Neural cell (in vitro differentiated cells): Measurements from ENCODE around the gene BNIPL. TPM values are rescaled to one million over a fixed set of nuclear protein-coding genes. Genes with fewer than 3 reads are reported as not detected.

Source experiments
- H2AFZ ChIP-seq: fragments of 200-600, 300-800 bp; sonication (generic), shearing (Covaris generic); 2 replicates; pipeline ENCODE4 v1.6.0; 2014; ENCODE audit warnings: low read depth, mild to moderate bottlenecking, antibody characterized with exemption, low read length, moderate library complexity
- H3F3A ChIP-seq: fragments of 200-600 bp; shearing (Covaris generic); 2 replicates; pipeline ENCODE4 v1.6.1; 2016; ENCODE audit warnings: mild to moderate bottlenecking, moderate library complexity, mixed read lengths, antibody characterized with exemption, low read length; ENCODE audit not compliant: insufficient read depth, poor library complexity, severe bottlenecking
- H3K27ac ChIP-seq: fragments of 200-600, 300-800 bp; sonication (generic), shearing (Covaris generic); 2 replicates; pipeline ENCODE4 v1.5.1; 2014; ENCODE audit warnings: mild to moderate bottlenecking, low read length, moderate library complexity
- H3K27me3 ChIP-seq: fragments of 300-800, 200-600 bp; sonication (generic), shearing (Covaris generic); 2 replicates; pipeline ENCODE4 v1.6.0; 2014; ENCODE audit warnings: mild to moderate bottlenecking, low read depth, low read length, moderate library complexity; ENCODE audit not compliant: insufficient read depth
- H3K36me3 ChIP-seq: fragments of 300-800, 200-600 bp; sonication (generic), shearing (Covaris generic); 2 replicates; pipeline ENCODE4 v1.5.1; 2014; ENCODE audit warnings: mild to moderate bottlenecking, antibody characterized with exemption, low read length, moderate library complexity; ENCODE audit not compliant: insufficient read depth
- H3K4me2 ChIP-seq: fragments of 300-800, 200-600 bp; sonication (generic), shearing (Covaris generic); 2 replicates; pipeline ENCODE4 v1.6.0; 2014; ENCODE audit warnings: mild to moderate bottlenecking, low read length
- H3K4me3 ChIP-seq: fragments of 300-800, 200-600 bp; sonication (generic), shearing (Covaris generic); 2 replicates; pipeline ENCODE4 v1.5.1; 2014; ENCODE audit warnings: mild to moderate bottlenecking, low read length, moderate library complexity
- H3K79me2 ChIP-seq: fragments of 200-600 bp; shearing (Covaris generic); replicated peaks from 2 replicates; pipeline ENCODE4 v1.6.0; 2014; ENCODE audit warnings: mild to moderate bottlenecking, low read length, moderate library complexity; ENCODE audit not compliant: insufficient read depth
- H3K9ac ChIP-seq: fragments of 300-800, 200-600 bp; sonication (generic), shearing (Covaris generic); 2 replicates; pipeline ENCODE4 v1.6.1; 2016; ENCODE audit warnings: mild to moderate bottlenecking, low read length, mixed read lengths
- H3K9me2 ChIP-seq: fragments of 200-600 bp; shearing (Covaris generic); 2 replicates; pipeline ENCODE4 v1.6.1; 2016; ENCODE audit warnings: mild to moderate bottlenecking, low read length, mixed read lengths; ENCODE audit not compliant: insufficient read depth
- H3K9me3 ChIP-seq: fragments of 200-600, 300-800 bp; sonication (generic), shearing (Covaris generic); 2 replicates; pipeline ENCODE4 v1.6.1; 2016; ENCODE audit warnings: mild to moderate bottlenecking, mixed run types, low read length, moderate library complexity, mixed read lengths
- H4K20me1 ChIP-seq: fragments of 200-600 bp; shearing (Covaris generic); 2 replicates; pipeline ENCODE4 v1.6.1; 2016; ENCODE audit warnings: mild to moderate bottlenecking, mixed run types; ENCODE audit not compliant: insufficient read depth
- EP300 ChIP-seq: fragments of 450-650 bp; conservative IDR thresholded peaks from 2 replicates; pipeline ENCODE4 v1.6.1; 2014; ENCODE audit warnings: antibody characterized with exemption, mild to moderate bottlenecking, moderate library complexity; ENCODE audit not compliant: poor library complexity, severe bottlenecking
- EZH2 ChIP-seq: fragments of 200-600, 300-800 bp; shearing (Covaris generic), sonication (generic); IDR thresholded peaks from 2 replicates; pipeline ENCODE4 v1.6.1; 2014; ENCODE audit warnings: antibody characterized with exemption, low read length, borderline replicate concordance, mild to moderate bottlenecking; ENCODE audit not compliant: insufficient read depth, poor library complexity, severe bottlenecking
- MXI1 ChIP-seq: fragments of 450-650 bp; conservative IDR thresholded peaks from 2 replicates; pipeline ENCODE4 v1.6.1; 2014; ENCODE audit warnings: antibody characterized with exemption, mild to moderate bottlenecking; ENCODE audit not compliant: poor library complexity, severe bottlenecking
- POLR2AphosphoS5 ChIP-seq: IDR thresholded peaks from 2 replicates; pipeline ENCODE4 v1.6.1; 2012
- RAD21 ChIP-seq: fragments of 450-650 bp; conservative IDR thresholded peaks from 2 replicates; pipeline ENCODE4 v1.6.1; 2014; ENCODE audit warnings: antibody characterized with exemption, mild to moderate bottlenecking, moderate library complexity
- SMC3 ChIP-seq: fragments of 450-650 bp; conservative IDR thresholded peaks from 2 replicates; pipeline ENCODE4 v1.6.1; 2014; ENCODE audit warnings: antibody characterized with exemption, mild to moderate bottlenecking, moderate library complexity; ENCODE audit not compliant: poor library complexity
- TAF1 ChIP-seq: IDR thresholded peaks from 2 replicates; pipeline ENCODE4 v1.6.1; 2012; ENCODE audit warnings: low read depth
- polyA plus RNA-seq: library from polyadenylated mRNA; depleted of rRNA; stranded (reverse); fragments of >200 nt; gene quantifications from 2 replicates; pipeline ENCODE4 v1.2.3, GENCODE V29; 2014
- TF ChIP-seq, protein P1 (sequence below): fragments of 450-650 bp; IDR thresholded peaks from 2 replicates; pipeline ENCODE4 v1.5.1; 2014; ENCODE audit warnings: antibody characterized with exemption, mild to moderate bottlenecking, moderate library complexity; ENCODE audit not compliant: poor library complexity, severe bottlenecking
- TF ChIP-seq, protein P2 (sequence below): IDR thresholded peaks from 2 replicates; pipeline ENCODE4 v1.6.1; 2012; ENCODE audit warnings: borderline replicate concordance

BNIPL gene
- polyA plus RNA-seq, 1 donor from 2014 or later = 0.33 TPM

DNA sequence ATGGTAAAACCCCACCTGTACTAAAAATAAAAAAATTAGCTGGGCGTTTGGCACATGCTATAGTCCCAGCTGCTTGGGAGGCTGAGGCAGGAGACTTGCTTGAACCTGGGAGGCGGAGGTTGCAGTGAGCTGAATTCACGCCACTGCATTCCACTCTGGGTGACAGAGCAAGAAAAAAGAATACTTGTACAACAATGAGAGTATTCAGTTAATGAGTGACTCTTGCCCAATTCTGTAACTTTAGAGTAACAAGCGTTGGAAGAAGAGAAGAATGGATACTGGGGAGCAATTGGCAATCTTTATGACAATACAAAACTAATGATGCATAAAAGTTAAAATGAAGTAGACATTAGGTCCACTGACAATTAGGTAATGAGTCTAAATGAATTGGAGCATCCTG, 43.8 kb upstream of the BNIPL start:
- H3K4me3 ChIP-seq = no peak overlapping the region
- no peaks in the 10 kb centered on the region for H3K36me3 ChIP-seq
- H3F3A ChIP-seq = no peaks in the 10 kb centered on the region
- H4K20me1 ChIP-seq = no peaks in the 10 kb centered on the region
- H2AFZ ChIP-seq = no peak overlapping the region
- H3K9ac ChIP-seq = no peak overlapping the region
- no peaks in the 10 kb centered on the region for H3K79me2 ChIP-seq
- H3K9me3 ChIP-seq = no peaks in the 10 kb centered on the region
- no peak overlapping the region for H3K4me2 ChIP-seq
- H3K27ac ChIP-seq = no peak overlapping the region
- no peaks in the 10 kb centered on the region for H3K9me2 ChIP-seq
- H3K27me3 ChIP-seq = no peaks in the 10 kb centered on the region
- TF ChIP-seq POLR2AphosphoS5 = no peak
- TF ChIP-seq, protein P1, sequence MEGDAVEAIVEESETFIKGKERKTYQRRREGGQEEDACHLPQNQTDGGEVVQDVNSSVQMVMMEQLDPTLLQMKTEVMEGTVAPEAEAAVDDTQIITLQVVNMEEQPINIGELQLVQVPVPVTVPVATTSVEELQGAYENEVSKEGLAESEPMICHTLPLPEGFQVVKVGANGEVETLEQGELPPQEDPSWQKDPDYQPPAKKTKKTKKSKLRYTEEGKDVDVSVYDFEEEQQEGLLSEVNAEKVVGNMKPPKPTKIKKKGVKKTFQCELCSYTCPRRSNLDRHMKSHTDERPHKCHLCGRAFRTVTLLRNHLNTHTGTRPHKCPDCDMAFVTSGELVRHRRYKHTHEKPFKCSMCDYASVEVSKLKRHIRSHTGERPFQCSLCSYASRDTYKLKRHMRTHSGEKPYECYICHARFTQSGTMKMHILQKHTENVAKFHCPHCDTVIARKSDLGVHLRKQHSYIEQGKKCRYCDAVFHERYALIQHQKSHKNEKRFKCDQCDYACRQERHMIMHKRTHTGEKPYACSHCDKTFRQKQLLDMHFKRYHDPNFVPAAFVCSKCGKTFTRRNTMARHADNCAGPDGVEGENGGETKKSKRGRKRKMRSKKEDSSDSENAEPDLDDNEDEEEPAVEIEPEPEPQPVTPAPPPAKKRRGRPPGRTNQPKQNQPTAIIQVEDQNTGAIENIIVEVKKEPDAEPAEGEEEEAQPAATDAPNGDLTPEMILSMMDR = no peak
- TF ChIP-seq TAF1 = no peak
- no peak for TF ChIP-seq EZH2
- TF ChIP-seq SMC3 = no peak
- TF ChIP-seq, protein P2, sequence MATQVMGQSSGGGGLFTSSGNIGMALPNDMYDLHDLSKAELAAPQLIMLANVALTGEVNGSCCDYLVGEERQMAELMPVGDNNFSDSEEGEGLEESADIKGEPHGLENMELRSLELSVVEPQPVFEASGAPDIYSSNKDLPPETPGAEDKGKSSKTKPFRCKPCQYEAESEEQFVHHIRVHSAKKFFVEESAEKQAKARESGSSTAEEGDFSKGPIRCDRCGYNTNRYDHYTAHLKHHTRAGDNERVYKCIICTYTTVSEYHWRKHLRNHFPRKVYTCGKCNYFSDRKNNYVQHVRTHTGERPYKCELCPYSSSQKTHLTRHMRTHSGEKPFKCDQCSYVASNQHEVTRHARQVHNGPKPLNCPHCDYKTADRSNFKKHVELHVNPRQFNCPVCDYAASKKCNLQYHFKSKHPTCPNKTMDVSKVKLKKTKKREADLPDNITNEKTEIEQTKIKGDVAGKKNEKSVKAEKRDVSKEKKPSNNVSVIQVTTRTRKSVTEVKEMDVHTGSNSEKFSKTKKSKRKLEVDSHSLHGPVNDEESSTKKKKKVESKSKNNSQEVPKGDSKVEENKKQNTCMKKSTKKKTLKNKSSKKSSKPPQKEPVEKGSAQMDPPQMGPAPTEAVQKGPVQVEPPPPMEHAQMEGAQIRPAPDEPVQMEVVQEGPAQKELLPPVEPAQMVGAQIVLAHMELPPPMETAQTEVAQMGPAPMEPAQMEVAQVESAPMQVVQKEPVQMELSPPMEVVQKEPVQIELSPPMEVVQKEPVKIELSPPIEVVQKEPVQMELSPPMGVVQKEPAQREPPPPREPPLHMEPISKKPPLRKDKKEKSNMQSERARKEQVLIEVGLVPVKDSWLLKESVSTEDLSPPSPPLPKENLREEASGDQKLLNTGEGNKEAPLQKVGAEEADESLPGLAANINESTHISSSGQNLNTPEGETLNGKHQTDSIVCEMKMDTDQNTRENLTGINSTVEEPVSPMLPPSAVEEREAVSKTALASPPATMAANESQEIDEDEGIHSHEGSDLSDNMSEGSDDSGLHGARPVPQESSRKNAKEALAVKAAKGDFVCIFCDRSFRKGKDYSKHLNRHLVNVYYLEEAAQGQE = no peak
- TF ChIP-seq MXI1 = no peak
- TF ChIP-seq RAD21 = no peak
- no peak for TF ChIP-seq EP300

GRCh38 chr1:150994248-150994647, 42.1 kb upstream of the BNIPL start:
- no peaks in the 10 kb centered on the region for H3K27me3 ChIP-seq
- H3K36me3 ChIP-seq = no peaks in the 10 kb centered on the region
- H3F3A ChIP-seq = no peaks in the 10 kb centered on the region
- H3K9ac ChIP-seq = no peak overlapping the region
- H3K9me3 ChIP-seq = no peaks in the 10 kb centered on the region
- no peak overlapping the region for H3K4me2 ChIP-seq
- H3K27ac ChIP-seq = no peak overlapping the region
- no peak overlapping the region for H3K4me3 ChIP-seq
- no peaks in the 10 kb centered on the region for H3K79me2 ChIP-seq
- no peak overlapping the region for H2AFZ ChIP-seq
- no peaks in the 10 kb centered on the region for H3K9me2 ChIP-seq
- no peaks in the 10 kb centered on the region for H4K20me1 ChIP-seq
- TF ChIP-seq MXI1 = no peak
- no peak for TF ChIP-seq SMC3
- TF ChIP-seq, protein P1 = no peak
- TF ChIP-seq RAD21 = no peak
- no peak for TF ChIP-seq EP300
- TF ChIP-seq, protein P2 = no peak
- no peak for TF ChIP-seq TAF1
- TF ChIP-seq EZH2 = no peak
- TF ChIP-seq POLR2AphosphoS5 = no peak
